Osteoblast (primary cell): ENCODE data around the gene CYP26B1. TPM values are rescaled to one million over a fixed set of nuclear protein-coding genes. Genes with fewer than 3 reads are reported as not detected.

Source experiments
- DNase-seq: peaks from one replicate; pipeline ENCODE4 v3.0.0; 2011; ENCODE audit warnings: low spot score, mixed read lengths; ENCODE audit not compliant: insufficient read length; ENCODE audit errors: missing footprints
- H2AFZ ChIP-seq: 2 replicates; pipeline ENCODE4 v1.6.0; 2011; ENCODE audit warnings: mild to moderate bottlenecking, low read length
- H3K27ac ChIP-seq: 2 replicates; pipeline ENCODE4 v1.5.1; 2011; ENCODE audit warnings: mild to moderate bottlenecking, low read depth, low read length, moderate library complexity
- H3K27me3 ChIP-seq: 2 replicates; pipeline ENCODE4 v1.6.0; 2012; ENCODE audit warnings: mild to moderate bottlenecking, control low read depth, inconsistent platforms, low read length, moderate library complexity; ENCODE audit not compliant: insufficient read depth
- H3K36me3 ChIP-seq: 2 replicates; pipeline ENCODE4 v1.5.1; 2011; ENCODE audit warnings: mild to moderate bottlenecking, low read length, control low read depth, moderate library complexity; ENCODE audit not compliant: insufficient read depth
- H3K4me1 ChIP-seq: 2 replicates; pipeline ENCODE4 v1.5.1; 2011; ENCODE audit warnings: mild to moderate bottlenecking, low read length, control low read depth, moderate library complexity; ENCODE audit not compliant: insufficient read depth
- H3K4me2 ChIP-seq: 2 replicates; pipeline ENCODE4 v1.6.0; 2011; ENCODE audit warnings: mild to moderate bottlenecking, low read length; ENCODE audit not compliant: insufficient read depth
- H3K4me3 ChIP-seq: fragments of 200-600 bp; sonication (generic); 3 replicates; pipeline ENCODE4 v1.5.1; 2012; ENCODE audit warnings: mild to moderate bottlenecking, low read length, inconsistent platforms; ENCODE audit not compliant: insufficient read depth
- H3K79me2 ChIP-seq: 2 replicates; pipeline ENCODE4 v1.6.0; 2012; ENCODE audit warnings: mild to moderate bottlenecking, low read length, control low read depth, inconsistent platforms; ENCODE audit not compliant: insufficient read depth
- H3K9me3 ChIP-seq: 2 replicates; pipeline ENCODE4 v1.5.1; 2011; ENCODE audit warnings: low read depth, low read length, control low read depth
- H4K20me1 ChIP-seq: 2 replicates; pipeline ENCODE4 v1.6.0; 2012; ENCODE audit warnings: mild to moderate bottlenecking, low read length, control low read depth; ENCODE audit not compliant: insufficient read depth
- CTCF ChIP-seq: IDR thresholded peaks from 2 replicates; pipeline ENCODE4 v1.5.1; 2011; ENCODE audit warnings: mild to moderate bottlenecking, low read depth, low read length, moderate library complexity; ENCODE audit errors: extremely low read depth
- total RNA-seq: library from RNA; depleted of rRNA; stranded (reverse); fragments of >200 nt; gene quantifications from 2 replicates; pipeline ENCODE4 v1.2.3, GENCODE V29; 2012

Gene CYP26B1
- total RNA-seq, 1 donor = under 0.01 TPM

GRCh38 chr2:72114693-72115051 is 33.0 kb downstream of the CYP26B1 start:
- peaks cover 5% of the 10 kb centered on the region for H3K27me3 ChIP-seq
- H3K4me3 ChIP-seq = no peak overlapping the region
- H3K27ac ChIP-seq = no peak overlapping the region
- peaks cover 20% of the 10 kb centered on the region for H3K4me1 ChIP-seq
- no peaks in the 10 kb centered on the region for H3K36me3 ChIP-seq
- no peaks in the 10 kb centered on the region for H3K79me2 ChIP-seq
- H4K20me1 ChIP-seq = no peaks in the 10 kb centered on the region
- peak; percentile 51 for DNase-seq
- H3K9me3 ChIP-seq = no peaks in the 10 kb centered on the region
- TF ChIP-seq CTCF = no peak
- H3K4me2 ChIP-seq = no peak overlapping the region
- no peak overlapping the region for H2AFZ ChIP-seq

- Histone ChIP-seq H3K36me3 (no peaks in the 10 kb centered on the region), H3K79me2 (no peaks in the 10 kb centered on the region), H4K20me1 (no peaks in the 10 kb centered on the region), H3K4me1 (peaks cover 20% of the 10 kb centered on the region), H3K9me3 (no peaks in the 10 kb centered on the region), H3K27ac (no peak overlapping the region), H3K4me2 (no peak overlapping the region), H3K27me3 (peaks cover 2% of the 10 kb centered on the region), H3K4me3 (no peak overlapping the region), H2AFZ (no peak overlapping the region)
- no peak for DNase-seq
- TF ChIP-seq CTCF = no peak
These were observed 33.6 kb downstream of the CYP26B1 start for GRCh38 chr2:72113847-72114692.

- no peak overlapping the region for H2AFZ ChIP-seq
- no peaks in the 10 kb centered on the region for H3K27me3 ChIP-seq
- peaks cover 22% of the 10 kb centered on the region for H3K4me1 ChIP-seq
- peak; percentile 59 for DNase-seq
- H3K79me2 ChIP-seq = no peaks in the 10 kb centered on the region
- H3K9me3 ChIP-seq = no peaks in the 10 kb centered on the region
- H3K36me3 ChIP-seq = no peaks in the 10 kb centered on the region
- H3K4me3 ChIP-seq = no peak overlapping the region
- H3K27ac ChIP-seq = no peak overlapping the region
- TF ChIP-seq CTCF = no peak
- no peaks in the 10 kb centered on the region for H4K20me1 ChIP-seq
- no peak overlapping the region for H3K4me2 ChIP-seq
These were observed 34.4 kb downstream of the CYP26B1 start for GRCh38 chr2:72112981-72113846.

- Histone ChIP-seq H4K20me1 (no peaks in the 10 kb centered on the region), H3K36me3 (no peaks in the 10 kb centered on the region), H3K9me3 (no peaks in the 10 kb centered on the region), H3K4me2 (no peak overlapping the region), H3K27me3 (no peaks in the 10 kb centered on the region), H3K4me3 (no peak overlapping the region), H3K27ac (no peak overlapping the region), H3K79me2 (no peaks in the 10 kb centered on the region), H3K4me1 (peaks cover 23% of the 10 kb centered on the region), H2AFZ (no peak overlapping the region)
- no peak for TF ChIP-seq CTCF
- DNase-seq = peak; percentile 91
These were observed 35.3 kb downstream of the CYP26B1 start for GRCh38 chr2:72112401-72112800.
